HepG2 (cell line): ENCODE data around the gene MED25. TPM values are rescaled to one million over a fixed set of nuclear protein-coding genes. Genes with fewer than 3 reads are reported as not detected.
A peak's percentile ranks its signal among the peaks of the same experiment; 100 is the strongest.

Experiments
- CREBL2 ChIP-seq: sonication (generic); formaldehyde crosslinking; IDR thresholded peaks from 2 replicates; pipeline ENCODE4 v1.8.1; 2023; ENCODE audit warnings: missing genetic modification reagents, mild to moderate bottlenecking, borderline replicate concordance
- GATAD2A ChIP-seq: IDR thresholded peaks from 2 replicates; pipeline ENCODE4 v1.6.1; 2016
- HES4 ChIP-seq: sonication (generic); formaldehyde crosslinking; IDR thresholded peaks from 2 replicates; pipeline ENCODE4 v1.9.0; 2021; ENCODE audit warnings: mild to moderate bottlenecking, missing genetic modification reagents, borderline replicate concordance
- HOXA9 ChIP-seq: sonication (generic); formaldehyde crosslinking; IDR thresholded peaks from 2 replicates; pipeline ENCODE4 v1.8.1; 2022; ENCODE audit warnings: missing genetic modification reagents, mild to moderate bottlenecking, moderate library complexity, borderline replicate concordance
- MBNL3 ChIP-seq: fragments of 250-450 bp; sonication (Bioruptor Pico); conservative IDR thresholded peaks from 2 replicates; pipeline ENCODE4 v1.8.0; 2022; ENCODE audit warnings: mild to moderate bottlenecking, inconsistent platforms
- MIXL1 ChIP-seq: IDR thresholded peaks from 2 replicates; pipeline ENCODE4 v1.6.1; 2016
- POLR2AphosphoS2 ChIP-seq: IDR thresholded peaks from 2 replicates; pipeline ENCODE4 v1.6.1; 2011; ENCODE audit warnings: low read depth, low read length, improper control_type of control experiment
- RBFOX2 ChIP-seq: fragments of 200-400 bp; formaldehyde crosslinking; IDR thresholded peaks from 2 replicates; pipeline ENCODE4 v1.6.1; 2017; ENCODE audit warnings: low read depth, mild to moderate bottlenecking, low read length
- RXRA ChIP-seq: sonication (generic); formaldehyde crosslinking; IDR thresholded peaks from 2 replicates; pipeline ENCODE4 v1.5.1; 2020; ENCODE audit warnings: missing genetic modification reagents
- SP140L ChIP-seq: sonication (generic); formaldehyde crosslinking; IDR thresholded peaks from 2 replicates; pipeline ENCODE4 v1.4.0; 2020; ENCODE audit warnings: missing genetic modification reagents, borderline replicate concordance
- SRY ChIP-seq: sonication (generic); formaldehyde crosslinking; IDR thresholded peaks from 2 replicates; pipeline ENCODE4 v1.8.0; 2022; ENCODE audit warnings: mild to moderate bottlenecking, missing genetic modification reagents
- TCF12 ChIP-seq, 2 experiments: fragments of 450-650 bp in 1 of 2; sonication (generic) in 1 of 2; formaldehyde crosslinking in 1 of 2; IDR thresholded peaks; 2 replicates each; pipeline versions ENCODE4 v1.6.1 to v1.8.0; 2017 to 2022; ENCODE audit warnings: antibody characterized with exemption in 1 of 2, mild to moderate bottlenecking in 1 of 2, missing genetic modification reagents in 1 of 2, moderate library complexity in 1 of 2
- THYN1 ChIP-seq: sonication (generic); formaldehyde crosslinking; IDR thresholded peaks from 2 replicates; pipeline ENCODE4 v1.8.1; 2023; ENCODE audit warnings: low read depth, mild to moderate bottlenecking, moderate library complexity, missing genetic modification reagents, borderline replicate concordance
- YEATS2 ChIP-seq: sonication (generic); formaldehyde crosslinking; IDR thresholded peaks from 2 replicates; pipeline ENCODE4 v1.4.0; 2020; ENCODE audit warnings: missing genetic modification reagents, borderline replicate concordance
- YY1 ChIP-seq: IDR thresholded peaks from 2 replicates; pipeline ENCODE4 v1.6.1; 2011; ENCODE audit warnings: low read length, low read depth, moderate library complexity, mild to moderate bottlenecking; ENCODE audit not compliant: insufficient read depth, insufficient replicate concordance
- ZFP62 ChIP-seq: sonication (generic); formaldehyde crosslinking; IDR thresholded peaks from 2 replicates; pipeline ENCODE4 v1.4.0; 2020; ENCODE audit warnings: missing genetic modification reagents
- ZKSCAN1 ChIP-seq: fragments of 150-350 bp; IDR thresholded peaks from 2 replicates; pipeline ENCODE4 v1.6.1; 2014; ENCODE audit warnings: low read length
- ZNF136 ChIP-seq: sonication (generic); formaldehyde crosslinking; IDR thresholded peaks from 2 replicates; pipeline ENCODE4 v1.8.1; 2022; ENCODE audit warnings: low read depth, mild to moderate bottlenecking, moderate library complexity, missing genetic modification reagents
- ZNF143 ChIP-seq: sonication (generic); formaldehyde crosslinking; IDR thresholded peaks from 2 replicates; pipeline ENCODE4 v1.4.0; 2020; ENCODE audit warnings: missing genetic modification reagents
- ZNF274 ChIP-seq: sonication (generic); formaldehyde crosslinking; IDR thresholded peaks from 2 replicates; pipeline ENCODE4 v1.5.1; 2020; ENCODE audit warnings: mild to moderate bottlenecking, missing genetic modification reagents
- ZNF562 ChIP-seq: sonication (generic); formaldehyde crosslinking; IDR thresholded peaks from 2 replicates; pipeline ENCODE4 v1.8.0; 2022; ENCODE audit warnings: missing genetic modification reagents, borderline replicate concordance
- ZNF574 ChIP-seq: sonication (generic); formaldehyde crosslinking; IDR thresholded peaks from 2 replicates; pipeline ENCODE4 v1.4.0; 2020; ENCODE audit warnings: missing genetic modification reagents
- ZNF616 ChIP-seq: sonication (generic); formaldehyde crosslinking; IDR thresholded peaks from 2 replicates; pipeline ENCODE4 v1.5.0; 2020; ENCODE audit warnings: low read depth, mild to moderate bottlenecking, missing genetic modification reagents
- ZNF879 ChIP-seq: sonication (generic); formaldehyde crosslinking; IDR thresholded peaks from 2 replicates; pipeline ENCODE4 v1.8.1; 2023; ENCODE audit warnings: missing genetic modification reagents
- ZXDC ChIP-seq: sonication (generic); formaldehyde crosslinking; IDR thresholded peaks from 2 replicates; pipeline ENCODE4 v1.5.0; 2020; ENCODE audit warnings: mild to moderate bottlenecking, missing genetic modification reagents
- polyA plus RNA-seq, 8 experiments: library from polyadenylated mRNA; depleted of rRNA in 3 of 8; stranded (reverse) in 7 of 8; unstranded in 1 of 8; fragments of >200 nt; fragmentation: Illumina TruSeq in 4 of 8; extraction: Trizol in 4 of 8; gene quantifications; 2 replicates each; pipeline versions ENCODE4 v1.2.1 to v1.2.3, GENCODE V29; 2011 to 2016; ENCODE audit warnings: low read depth in 4 of 8, missing spikeins in 1 of 8, mixed read lengths in 1 of 8; ENCODE audit not compliant: insufficient read depth in 1 of 8
- total RNA-seq, 5 experiments: library from RNA; depleted of rRNA; stranded (reverse); fragments of >200 nt; fragmentation: Illumina TruSeq; extraction: Trizol; gene quantifications; 2 replicates each; pipeline ENCODE4 v1.2.3, GENCODE V29; 2016; ENCODE audit warnings: low read depth in 1 of 5

Gene MED25
- total and polyA plus RNA-seq, 2 of the 13 experiments (the other 11 are each of a cell fraction or from before 2014, with no cell fraction given) = 11.1 to 15.1 TPM

GRCh38 chr19:49866933-49867782 lies 49.1 kb downstream of the MED25 start, which contains the start of gene PNKP (continued):
- TF ChIP-seq RXRA (CRISPR knock-in tag) = no peak; the same call in none of the 2 replicates
- peak; percentile 86; the same call in 1 of the 2 replicates for TF ChIP-seq SRY
- no peak for TF ChIP-seq ZNF136 (CRISPR knock-in tag)
- TF ChIP-seq CREBL2 (CRISPR knock-in tag) = peak; percentile 26; the same call in 1 of the 2 replicates
- TF ChIP-seq ZNF143 (CRISPR knock-in tag) = no peak
- peak; percentile 63; the same call in 1 of the 2 replicates for TF ChIP-seq ZNF616
- TF ChIP-seq ZNF879 (CRISPR knock-in tag) = no peak
- TF ChIP-seq HES4 (CRISPR knock-in tag) = peak; percentile 94; the same call in 1 of the 2 replicates
- no peak for TF ChIP-seq YY1
- TF ChIP-seq ZFP62 (CRISPR knock-in tag) = no peak
- no peak for TF ChIP-seq MBNL3 (CRISPR knock-in tag)
- TF ChIP-seq TCF12 (IDR thresholded peaks at IDR 0.05) = no peak
- TF ChIP-seq TCF12 (CRISPR knock-in tag; IDR thresholded peaks at IDR 0.05) = peak; percentile 70; the same call in 1 of the 2 replicates
- TF ChIP-seq SP140L = no peak
- peak; percentile 94 for TF ChIP-seq RBFOX2
- no peak for TF ChIP-seq HOXA9 (CRISPR knock-in tag)
- peak; percentile 61 for TF ChIP-seq ZNF574 (CRISPR knock-in tag)
- peak; percentile 67; the same call in 1 of the 2 replicates for TF ChIP-seq YEATS2 (CRISPR knock-in tag)
- no peak for TF ChIP-seq ZKSCAN1
- peak; percentile 60 for TF ChIP-seq GATAD2A (CRISPR knock-in tag)
- TF ChIP-seq ZXDC (CRISPR knock-in tag) = no peak
- no peak for TF ChIP-seq THYN1
- no peak for TF ChIP-seq POLR2AphosphoS2
- TF ChIP-seq ZNF274 = peak; percentile 82; the same call in 1 of the 2 replicates
- no peak for TF ChIP-seq ZNF562 (CRISPR knock-in tag)
- peak; percentile 16; the same call in 1 of the 2 replicates for TF ChIP-seq MIXL1 (CRISPR knock-in tag)
